K562 (cell line): Measurements from ENCODE around the gene RGS19. TPM values are rescaled to one million over a fixed set of nuclear protein-coding genes. Genes with fewer than 3 reads are reported as not detected.
A peak's percentile ranks its signal among the peaks of the same experiment; 100 is the strongest.

Experiments
- ATAC-seq: fragments of 200-7000 bp; cut with Tn5 transposase; 3 replicates; pipeline ENCODE4 v1.9.1; 2020; ENCODE audit warnings: moderate library complexity
- BruUV-seq: library from RNA; stranded (reverse); fragments of 400-500 nt; replicated peaks from 2 replicates; lab custom pipeline; 2021; lab: Mats Ljungman, UMichigan
- CTCF ChIA-PET: fragments of 300-600 bp; formaldehyde crosslinking; extraction: SDS; loops from one replicate; lab custom pipeline; 2021; ENCODE audit warnings: low intra/inter-chr PET ratio; lab: Yijun Ruan, JAX
- POLR2A ChIA-PET: fragments of 300-600, 350-650 bp; sonication (Branson Sonifier 250); formaldehyde crosslinking; extraction: SDS; loops from one replicate; lab custom pipeline; 2021; ENCODE audit warnings: antibody characterized with exemption, inconsistent platforms; lab: Yijun Ruan, JAX
- DNase-seq, 4 experiments: peaks; one replicate each; pipeline versions ENCODE4 v3.0.0 to v3.0.0-alpha.2; 2011 to 2018; ENCODE audit warnings: low spot score in 3 of 4, mixed read lengths in 3 of 4; ENCODE audit errors: extremely low read depth in 1 of 4
- FAIRE-seq: peaks from 2 replicates; lab custom pipeline; 2011; peaks lifted over from hg19 to GRCh38; lab: Jason Lieb, UNC
- H2AFZ ChIP-seq: 2 replicates; pipeline ENCODE4 v1.6.0; 2011; ENCODE audit warnings: low read depth, low read length, control low read depth, inconsistent platforms
- H3K27ac ChIP-seq: fragments of 200-600 bp; 3 replicates; pipeline ENCODE4 v1.8.0; 2011; ENCODE audit warnings: low read depth, mild to moderate bottlenecking, control low read depth, inconsistent platforms, low read length, moderate library complexity, mixed read lengths; ENCODE audit errors: extremely low read depth
- H3K27me3 ChIP-seq, 2 experiments: fragments of 300-600 bp in 1 of 2; 2 replicates in 1 of 2; 3 replicates in 1 of 2; pipeline versions ENCODE4 v1.6.0 to v1.8.0; 2011; ENCODE audit warnings: inconsistent platforms in 2 of 2, low read length in 2 of 2, mild to moderate bottlenecking in 1 of 2, mixed read lengths in 1 of 2, moderate library complexity in 1 of 2; ENCODE audit not compliant: control insufficient read depth in 2 of 2, insufficient read depth in 2 of 2
- H3K36me3 ChIP-seq: fragments of 300-600 bp; 3 replicates; pipeline ENCODE4 v1.8.0; 2011; ENCODE audit warnings: mild to moderate bottlenecking, low read length, inconsistent platforms; ENCODE audit not compliant: control insufficient read depth, insufficient read depth
- H3K4me1 ChIP-seq, 2 experiments: fragments of 200-600 bp in 1 of 2; replicated peaks in 1 of 2; 2 replicates in 1 of 2; 3 replicates in 1 of 2; pipeline versions ENCODE4 v1.5.1 to v1.8.0; 2011; ENCODE audit warnings: inconsistent platforms in 2 of 2, low read length in 2 of 2, mild to moderate bottlenecking in 1 of 2, mixed read lengths in 1 of 2, moderate library complexity in 1 of 2; ENCODE audit not compliant: control insufficient read depth in 2 of 2, insufficient read depth in 2 of 2
- H3K4me2 ChIP-seq: 2 replicates; pipeline ENCODE4 v1.6.1; 2011; ENCODE audit warnings: low read length, control low read depth, inconsistent platforms, mixed read lengths; ENCODE audit not compliant: insufficient read depth
- H3K4me3 ChIP-seq: fragments of 200-600 bp; sonication (generic), shearing (Covaris generic); 2 replicates; pipeline ENCODE4 v1.5.1; 2016; ENCODE audit warnings: control low read depth, inconsistent platforms
- H3K79me2 ChIP-seq: fragments of 200-600 bp; 3 replicates; pipeline ENCODE4 v1.8.0; 2011; ENCODE audit warnings: low read length, inconsistent platforms; ENCODE audit not compliant: control insufficient read depth, insufficient read depth
- H3K9ac ChIP-seq, 2 experiments: 2 replicates each; pipeline versions ENCODE4 v1.6.0 to v1.6.1; 2011; ENCODE audit warnings: low read depth in 2 of 2, low read length in 2 of 2, control low read depth in 1 of 2, inconsistent platforms in 1 of 2, mild to moderate bottlenecking in 1 of 2, mixed read lengths in 1 of 2; ENCODE audit not compliant: insufficient read depth in 1 of 2
- H3K9me1 ChIP-seq: one replicate; pipeline ENCODE4 v1.6.0; 2011; ENCODE audit warnings: inconsistent platforms, mild to moderate bottlenecking, low read length, moderate library complexity; ENCODE audit not compliant: control insufficient read depth, insufficient read depth
- H3K9me3 ChIP-seq: replicated peaks from 2 replicates; pipeline ENCODE4 v1.5.1; 2011; ENCODE audit warnings: low read depth, low read length, inconsistent platforms; ENCODE audit not compliant: control insufficient read depth, insufficient read depth
- H4K20me1 ChIP-seq: replicated peaks from 2 replicates; pipeline ENCODE4 v1.6.1; 2011; ENCODE audit warnings: low read length, inconsistent platforms, mixed read lengths; ENCODE audit not compliant: control insufficient read depth, insufficient read depth
- BACH1 ChIP-seq: fragments of 200-800 bp; sonication (Bioruptor generic); IDR thresholded peaks from 2 replicates; pipeline ENCODE4 v1.6.1; 2016; ENCODE audit warnings: missing genetic modification characterization, missing compliant biosample characterization
- CEBPB ChIP-seq: fragments of 450-650 bp; IDR thresholded peaks from 2 replicates; pipeline ENCODE4 v1.6.1; 2016; ENCODE audit warnings: missing genetic modification characterization, missing compliant biosample characterization
- CXXC5 ChIP-seq: fragments of 250-450 bp; sonication (Bioruptor Pico); IDR thresholded peaks from 2 replicates; pipeline ENCODE4 v1.8.0; 2022; ENCODE audit warnings: inconsistent platforms, mild to moderate bottlenecking, moderate library complexity
- ELF4 ChIP-seq: fragments of 450-650 bp; formaldehyde crosslinking; IDR thresholded peaks from 2 replicates; pipeline ENCODE4 v1.4.0; 2022; ENCODE audit warnings: missing genetic modification characterization
- FOXP1 ChIP-seq: sonication (generic); formaldehyde crosslinking; IDR thresholded peaks from 2 replicates; pipeline ENCODE4 v1.8.0; 2022; ENCODE audit warnings: mild to moderate bottlenecking, missing genetic modification reagents
- MYNN ChIP-seq, 2 experiments: sonication (generic); formaldehyde crosslinking in 1 of 2; IDR thresholded peaks; 2 replicates each; pipeline versions ENCODE4 v1.5.0 to v1.6.1; 2016 to 2020; ENCODE audit warnings: antibody characterized with exemption in 1 of 2, missing genetic modification reagents in 1 of 2
- SMARCB1 ChIP-seq: IDR thresholded peaks from 2 replicates; pipeline ENCODE4 v1.6.1; 2011; ENCODE audit warnings: improper control_type of control experiment, low read depth; ENCODE audit not compliant: insufficient read length
- SREBF2 ChIP-seq: sonication (generic); formaldehyde crosslinking; IDR thresholded peaks from 2 replicates; pipeline ENCODE4 v1.4.0; 2020; ENCODE audit warnings: mild to moderate bottlenecking, missing genetic modification reagents
- THRAP3 ChIP-seq: fragments of 450-650 bp; IDR thresholded peaks from 2 replicates; pipeline ENCODE4 v1.6.1; 2016; ENCODE audit warnings: mild to moderate bottlenecking, inconsistent platforms, borderline replicate concordance
- XRCC5 ChIP-seq: fragments of 200-400 bp; formaldehyde crosslinking; IDR thresholded peaks from 2 replicates; pipeline ENCODE4 v1.6.1; 2017; ENCODE audit warnings: low read depth, mild to moderate bottlenecking, low read length
- ZFP36 ChIP-seq: fragments of 150-350 bp; IDR thresholded peaks from 2 replicates; pipeline ENCODE4 v1.6.1; 2018; ENCODE audit warnings: low read length, low read depth; ENCODE audit not compliant: partially characterized antibody
- ZKSCAN8 ChIP-seq: fragments of 200-800 bp; sonication (Bioruptor generic); IDR thresholded peaks from 2 replicates; pipeline ENCODE4 v1.6.1; 2016; ENCODE audit warnings: missing genetic modification characterization, missing compliant biosample characterization
- ZNF12 ChIP-seq: sonication (generic); formaldehyde crosslinking; IDR thresholded peaks from 2 replicates; pipeline ENCODE4 v1.4.0; 2020; ENCODE audit warnings: mild to moderate bottlenecking, missing genetic modification reagents
- ZNF133 ChIP-seq: fragments of 250-450 bp; sonication (Bioruptor Pico); IDR thresholded peaks from 2 replicates; pipeline ENCODE4 v1.4.0; 2020; ENCODE audit warnings: mild to moderate bottlenecking
- ZNF41 ChIP-seq: fragments of 250-450 bp; sonication (Bioruptor Pico); conservative IDR thresholded peaks from 2 replicates; pipeline ENCODE4 v1.4.0; 2020; ENCODE audit warnings: mild to moderate bottlenecking
- WGBS: fragments of 100-300 bp; shearing (Covaris generic); methylation state at CpG from one replicate; pipeline ENCODE4 v1.1.6; 2016; ENCODE audit warnings: low coverage, mixed read lengths; ENCODE audit not compliant: insufficient coverage; ENCODE audit errors: missing lambda C conversion rate; 5-methylcytosine and 5-hydroxymethylcytosine counted together
- in situ Hi-C: fragments of 300-500 bp; cut with MboI; formaldehyde crosslinking; loops from 4 replicates; pipeline ENCODE4 v1.15.0; 2018; ENCODE audit warnings: inconsistent platforms, mixed read lengths
- intact Hi-C: fragments of 100-400 bp; cut with micrococcal nuclease; formaldehyde crosslinking; loops from 2 replicates; pipeline ENCODE4 v1.14.2; 2022
- polyA plus RNA-seq, 8 experiments: library from polyadenylated mRNA; depleted of rRNA in 4 of 8; stranded (reverse) in 5 of 8; unstranded in 3 of 8; fragments of >200 nt; fragmentation: Nextera tagmentation in 2 of 8; fragmentation: Illumina TruSeq in 1 of 8; extraction: Ambion mirVana in 2 of 8; extraction: Trizol in 1 of 8; gene quantifications; 2 replicates each; pipeline versions ENCODE4 v1.2.1 to v1.2.3, GENCODE V29; 2011 to 2014; ENCODE audit warnings: inconsistent platforms in 1 of 8, missing spikeins in 1 of 8
- total RNA-seq, 7 experiments: library from RNA; depleted of rRNA in 6 of 7; stranded (reverse); fragments of >200 nt in 6 of 7; fragmentation: Illumina TruSeq in 2 of 7; extraction: Trizol in 2 of 7; gene quantifications; 2 replicates each; pipeline versions ENCODE4 v1.2.1 to v1.2.3, GENCODE V29; 2011 to 2021; ENCODE audit warnings: low replicate concordance in 1 of 7
- TF ChIP-seq, protein P1 (sequence below): fragments of 250-450 bp; sonication (Bioruptor Pico); IDR thresholded peaks from 2 replicates; pipeline ENCODE4 v1.8.0; 2021; ENCODE audit warnings: borderline replicate concordance, mild to moderate bottlenecking, moderate library complexity; ENCODE audit not compliant: poor library complexity, severe bottlenecking
- TF ChIP-seq, protein P2 (sequence below): fragments of 450-650 bp; IDR thresholded peaks from 2 replicates; pipeline ENCODE4 v1.6.1; 2014; ENCODE audit warnings: low read depth, mild to moderate bottlenecking, moderate library complexity, borderline replicate concordance
- TF ChIP-seq, protein P3 (sequence below): fragments of 250-450 bp; sonication (Bioruptor Pico); IDR thresholded peaks from 2 replicates; pipeline ENCODE4 v1.8.0; 2022; ENCODE audit warnings: inconsistent platforms

RGS19 gene
- total and polyA plus RNA-seq, 9 of the 15 experiments (the other 6 are each of a cell fraction or from before 2014, with no cell fraction given) = 0.41 to 23.7 (median 14.6) TPM

DNA sequence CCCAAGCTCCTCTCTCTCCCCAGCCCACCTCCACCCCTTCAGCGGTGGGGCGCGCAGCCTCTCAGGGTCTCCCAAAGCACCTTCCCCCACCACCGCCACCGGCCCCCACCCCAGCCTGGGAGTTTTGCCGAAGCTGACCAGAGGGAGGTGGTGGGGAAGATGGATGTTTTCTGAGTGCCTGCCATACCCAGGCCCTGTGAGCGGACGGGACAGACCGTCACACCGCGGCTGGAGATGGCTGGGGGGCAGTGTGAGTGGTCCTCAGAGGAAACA is 37.6 kb downstream of the RGS19 start:
- peaks cover 45 to 86% of the 10 kb centered on the region in 2 experiments for H3K4me1 ChIP-seq
- H3K27me3 ChIP-seq = no peaks in the 10 kb centered on the region
- intact Hi-C loops (no loop called here), in situ Hi-C loops (no loop called here)
- H3K4me3 ChIP-seq = peak overlapping the region; percentile 42; the same call in 1 of the 2 replicates
- H3K79me2 ChIP-seq = no peaks in the 10 kb centered on the region; the same call in 2 of the 3 replicates
- H3K9me1 ChIP-seq = peaks cover 4% of the 10 kb centered on the region
- peak overlapping the region; percentile 74 to 92 for H3K9ac ChIP-seq
- peak overlapping the region; percentile 78 for H3K4me2 ChIP-seq
- BruUV-seq = no TSS peak
- ATAC-seq (no peak), DNase-seq (no peak), FAIRE-seq (peak; percentile 6)
- WGBS = 59% methylated on average over 7 of the region's 11 CpGs
- CTCF ChIA-PET = no interaction called here
- H3K27ac ChIP-seq = no peak overlapping the region
- POLR2A ChIA-PET = interaction anchor here (0.7 kb wide), 1 partner anchor 10 kb away, joined by 4 read pairs; no protein-coding TSS in a partner anchor
- peak overlapping the region; percentile 89; the same call in 1 of the 2 replicates for H2AFZ ChIP-seq
- TF ChIP-seq ZNF41 (CRISPR knock-in tag) (no peak), BACH1 (no peak), ZNF12 (CRISPR knock-in tag) (no peak), ELF4 (no peak), THRAP3 (no peak), SMARCB1 (no peak), ZNF133 (no peak), CEBPB (no peak), CXXC5 (CRISPR knock-in tag) (no peak), ZFP36 (no peak), SREBF2 (CRISPR knock-in tag) (no peak), ZKSCAN8 (no peak), MYNN (IDR thresholded peaks at IDR 0.05) (no peak), MYNN (CRISPR knock-in tag; IDR thresholded peaks at IDR 0.05) (no peak), XRCC5 (no peak), FOXP1 (CRISPR knock-in tag) (no peak)
- TF ChIP-seq, protein P1, sequence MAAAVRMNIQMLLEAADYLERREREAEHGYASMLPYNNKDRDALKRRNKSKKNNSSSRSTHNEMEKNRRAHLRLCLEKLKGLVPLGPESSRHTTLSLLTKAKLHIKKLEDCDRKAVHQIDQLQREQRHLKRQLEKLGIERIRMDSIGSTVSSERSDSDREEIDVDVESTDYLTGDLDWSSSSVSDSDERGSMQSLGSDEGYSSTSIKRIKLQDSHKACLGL (CRISPR knock-in tag) = no peak
- TF ChIP-seq, protein P2, sequence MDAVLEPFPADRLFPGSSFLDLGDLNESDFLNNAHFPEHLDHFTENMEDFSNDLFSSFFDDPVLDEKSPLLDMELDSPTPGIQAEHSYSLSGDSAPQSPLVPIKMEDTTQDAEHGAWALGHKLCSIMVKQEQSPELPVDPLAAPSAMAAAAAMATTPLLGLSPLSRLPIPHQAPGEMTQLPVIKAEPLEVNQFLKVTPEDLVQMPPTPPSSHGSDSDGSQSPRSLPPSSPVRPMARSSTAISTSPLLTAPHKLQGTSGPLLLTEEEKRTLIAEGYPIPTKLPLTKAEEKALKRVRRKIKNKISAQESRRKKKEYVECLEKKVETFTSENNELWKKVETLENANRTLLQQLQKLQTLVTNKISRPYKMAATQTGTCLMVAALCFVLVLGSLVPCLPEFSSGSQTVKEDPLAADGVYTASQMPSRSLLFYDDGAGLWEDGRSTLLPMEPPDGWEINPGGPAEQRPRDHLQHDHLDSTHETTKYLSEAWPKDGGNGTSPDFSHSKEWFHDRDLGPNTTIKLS = no peak
- TF ChIP-seq, protein P3, sequence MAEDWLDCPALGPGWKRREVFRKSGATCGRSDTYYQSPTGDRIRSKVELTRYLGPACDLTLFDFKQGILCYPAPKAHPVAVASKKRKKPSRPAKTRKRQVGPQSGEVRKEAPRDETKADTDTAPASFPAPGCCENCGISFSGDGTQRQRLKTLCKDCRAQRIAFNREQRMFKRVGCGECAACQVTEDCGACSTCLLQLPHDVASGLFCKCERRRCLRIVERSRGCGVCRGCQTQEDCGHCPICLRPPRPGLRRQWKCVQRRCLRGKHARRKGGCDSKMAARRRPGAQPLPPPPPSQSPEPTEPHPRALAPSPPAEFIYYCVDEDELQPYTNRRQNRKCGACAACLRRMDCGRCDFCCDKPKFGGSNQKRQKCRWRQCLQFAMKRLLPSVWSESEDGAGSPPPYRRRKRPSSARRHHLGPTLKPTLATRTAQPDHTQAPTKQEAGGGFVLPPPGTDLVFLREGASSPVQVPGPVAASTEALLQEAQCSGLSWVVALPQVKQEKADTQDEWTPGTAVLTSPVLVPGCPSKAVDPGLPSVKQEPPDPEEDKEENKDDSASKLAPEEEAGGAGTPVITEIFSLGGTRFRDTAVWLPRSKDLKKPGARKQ (CRISPR knock-in tag) = no peak
- no peaks in the 10 kb centered on the region for H3K9me3 ChIP-seq
- H3K36me3 ChIP-seq = no peaks in the 10 kb centered on the region; the same call in 2 of the 3 replicates
- H4K20me1 ChIP-seq = no peaks in the 10 kb centered on the region
